HL-60 (cell line): ENCODE data around the gene MT1B.
"Not testable (repeated sequence)": the region's sequence is repeated elsewhere in the genome, so short reads cannot be mapped to it uniquely, and the experiment has no call there.

Source experiments
- DNase-seq, 2 experiments: peaks; one replicate each; pipeline ENCODE4 v3.0.0-alpha.2; 2010 to 2020; ENCODE audit warnings: low read depth in 1 of 2, low spot score in 1 of 2
- H3K27ac ChIP-seq: fragments of 250-450 bp; sonication (Bioruptor Pico); replicated peaks from 2 replicates; pipeline ENCODE4 v1.5.1; 2020; ENCODE audit warnings: mild to moderate bottlenecking, moderate library complexity
- H3K27me3 ChIP-seq: fragments of 250-450 bp; sonication (Bioruptor Pico); 2 replicates; pipeline ENCODE4 v1.5.1; 2021; ENCODE audit warnings: mild to moderate bottlenecking, moderate library complexity; ENCODE audit not compliant: insufficient read depth, poor library complexity, severe bottlenecking
- H3K4me3 ChIP-seq: replicated peaks from 2 replicates; pipeline ENCODE4 v1.5.1; 2011; ENCODE audit warnings: mild to moderate bottlenecking, control low read depth, low read length; ENCODE audit not compliant: insufficient read depth
- CTCF ChIP-seq: IDR thresholded peaks from one replicate; pipeline ENCODE4 v1.5.1; 2011; ENCODE audit warnings: low read length, control low read depth, inconsistent platforms; ENCODE audit not compliant: insufficient read depth
- GABPA ChIP-seq: IDR thresholded peaks from 2 replicates; pipeline ENCODE4 v1.6.1; 2012; ENCODE audit warnings: low read depth
- POLR2AphosphoS5 ChIP-seq: IDR thresholded peaks from 2 replicates; pipeline ENCODE4 v1.6.1; 2012; ENCODE audit warnings: low read depth
- SPI1 ChIP-seq: IDR thresholded peaks from 2 replicates; pipeline ENCODE4 v1.6.1; 2012; ENCODE audit warnings: low read depth, mild to moderate bottlenecking, borderline replicate concordance
- TF ChIP-seq, protein P1 (sequence below): IDR thresholded peaks from 2 replicates; pipeline ENCODE4 v1.6.1; 2012; ENCODE audit warnings: low read depth; ENCODE audit not compliant: insufficient replicate concordance

Gene MT1B

DNA sequence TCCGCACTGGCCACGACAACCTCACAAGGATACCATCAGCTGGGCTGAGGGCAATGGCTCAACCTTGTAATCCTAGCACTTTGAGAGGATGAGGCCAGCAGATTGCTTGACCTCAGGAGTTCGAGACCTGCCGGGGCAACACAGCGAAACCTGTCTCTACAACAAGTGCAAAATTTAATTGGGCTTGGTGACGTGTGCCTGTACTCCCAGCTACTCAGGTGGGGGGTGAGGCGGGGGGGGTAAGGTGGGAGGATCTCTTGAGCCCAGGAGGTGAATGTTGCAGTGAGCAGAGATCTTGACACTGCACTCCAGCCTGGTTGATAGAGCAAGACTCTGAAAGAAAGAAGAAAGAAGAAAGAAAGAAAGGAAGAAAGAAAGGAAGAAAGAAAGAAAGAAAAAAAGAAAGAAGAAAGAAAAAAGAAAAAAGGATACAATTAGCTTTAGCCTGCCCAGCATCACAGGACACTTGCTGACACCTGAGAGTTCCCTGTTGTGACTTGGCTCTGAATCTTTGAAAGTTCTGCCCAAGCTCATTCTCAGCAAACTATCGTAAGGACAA, 31.3 kb upstream of the MT1B start:
- no peak overlapping the region for H3K4me3 ChIP-seq
- no peak for DNase-seq
- no peak overlapping the region for H3K27ac ChIP-seq
- peaks cover 18% of the 10 kb centered on the region for H3K27me3 ChIP-seq
- TF ChIP-seq, protein P1, sequence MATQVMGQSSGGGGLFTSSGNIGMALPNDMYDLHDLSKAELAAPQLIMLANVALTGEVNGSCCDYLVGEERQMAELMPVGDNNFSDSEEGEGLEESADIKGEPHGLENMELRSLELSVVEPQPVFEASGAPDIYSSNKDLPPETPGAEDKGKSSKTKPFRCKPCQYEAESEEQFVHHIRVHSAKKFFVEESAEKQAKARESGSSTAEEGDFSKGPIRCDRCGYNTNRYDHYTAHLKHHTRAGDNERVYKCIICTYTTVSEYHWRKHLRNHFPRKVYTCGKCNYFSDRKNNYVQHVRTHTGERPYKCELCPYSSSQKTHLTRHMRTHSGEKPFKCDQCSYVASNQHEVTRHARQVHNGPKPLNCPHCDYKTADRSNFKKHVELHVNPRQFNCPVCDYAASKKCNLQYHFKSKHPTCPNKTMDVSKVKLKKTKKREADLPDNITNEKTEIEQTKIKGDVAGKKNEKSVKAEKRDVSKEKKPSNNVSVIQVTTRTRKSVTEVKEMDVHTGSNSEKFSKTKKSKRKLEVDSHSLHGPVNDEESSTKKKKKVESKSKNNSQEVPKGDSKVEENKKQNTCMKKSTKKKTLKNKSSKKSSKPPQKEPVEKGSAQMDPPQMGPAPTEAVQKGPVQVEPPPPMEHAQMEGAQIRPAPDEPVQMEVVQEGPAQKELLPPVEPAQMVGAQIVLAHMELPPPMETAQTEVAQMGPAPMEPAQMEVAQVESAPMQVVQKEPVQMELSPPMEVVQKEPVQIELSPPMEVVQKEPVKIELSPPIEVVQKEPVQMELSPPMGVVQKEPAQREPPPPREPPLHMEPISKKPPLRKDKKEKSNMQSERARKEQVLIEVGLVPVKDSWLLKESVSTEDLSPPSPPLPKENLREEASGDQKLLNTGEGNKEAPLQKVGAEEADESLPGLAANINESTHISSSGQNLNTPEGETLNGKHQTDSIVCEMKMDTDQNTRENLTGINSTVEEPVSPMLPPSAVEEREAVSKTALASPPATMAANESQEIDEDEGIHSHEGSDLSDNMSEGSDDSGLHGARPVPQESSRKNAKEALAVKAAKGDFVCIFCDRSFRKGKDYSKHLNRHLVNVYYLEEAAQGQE, result no peak
- TF ChIP-seq POLR2AphosphoS5 (no peak), CTCF (no peak), GABPA (no peak), SPI1 (no peak)

DNA sequence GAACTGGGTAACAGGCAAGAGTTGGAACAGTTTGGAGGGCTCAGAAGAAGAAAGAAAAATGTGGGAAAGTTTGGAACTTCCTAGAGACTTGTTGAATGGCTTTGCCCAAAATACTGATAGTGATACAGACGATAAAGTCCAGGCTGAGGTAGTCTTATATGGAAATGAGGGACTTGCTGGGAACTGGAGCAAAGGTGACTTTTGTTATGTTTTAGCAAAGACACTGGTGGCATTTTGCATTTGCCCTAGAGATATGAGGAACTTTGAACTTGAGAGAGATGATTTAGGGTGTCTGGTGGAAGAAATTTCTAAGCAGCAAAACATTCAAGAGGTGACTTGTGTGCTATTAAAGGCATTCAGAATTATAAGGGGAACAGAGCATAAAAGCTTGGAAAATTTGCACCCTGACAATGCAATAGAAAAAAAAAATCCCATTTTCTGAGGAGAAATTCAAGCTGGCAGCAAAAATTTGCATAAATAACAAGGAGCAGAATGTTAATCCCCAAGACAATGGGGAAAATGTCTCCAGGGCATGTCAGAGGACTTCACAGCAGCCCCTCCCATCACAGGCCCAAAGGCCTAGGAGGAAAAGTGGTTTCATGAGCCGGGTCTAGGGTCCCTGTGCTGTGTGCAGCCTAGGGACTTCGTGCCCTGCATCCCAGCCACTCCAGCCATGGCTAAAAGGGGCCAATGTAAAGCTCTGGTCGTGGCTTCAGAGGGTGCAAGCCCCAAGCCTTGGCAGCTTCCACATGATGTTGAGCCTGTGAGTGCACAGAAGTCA, 29.8 kb upstream of the MT1B start:
- DNase-seq, H3K4me3 ChIP-seq, H3K27ac ChIP-seq: not testable (repeated sequence)
- peaks cover 24% of the 10 kb centered on the region for H3K27me3 ChIP-seq

- H3K27me3 ChIP-seq, result peaks cover 16% of the 10 kb centered on the region
- not testable (repeated sequence) for H3K27ac ChIP-seq, H3K4me3 ChIP-seq, DNase-seq
Observed at GRCh38 chr16:56623184-56623583, 28.5 kb upstream of the MT1B start.

DNA sequence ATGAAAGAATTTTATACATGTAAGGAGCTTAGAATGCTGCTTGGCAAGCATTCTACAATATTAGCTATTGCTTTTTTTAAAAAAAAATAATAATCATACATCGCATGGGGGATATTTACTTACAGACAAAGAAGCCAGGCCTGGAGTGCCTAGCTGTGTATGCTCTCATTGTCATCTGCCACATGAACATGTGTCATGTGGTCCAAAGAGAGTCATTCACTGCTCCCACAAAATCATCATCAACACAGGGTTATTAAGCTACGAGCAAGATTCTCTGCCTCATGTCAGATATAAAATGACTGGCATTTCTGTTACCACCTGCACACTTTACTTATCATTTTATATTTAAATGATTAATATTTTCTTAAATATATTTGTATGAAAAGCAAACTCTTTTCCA, 28.0 kb upstream of the MT1B start:
- Histone ChIP-seq H3K27ac (no peak overlapping the region), H3K27me3 (peaks cover 13% of the 10 kb centered on the region), H3K4me3 (no peak overlapping the region)
- DNase-seq, result no peak
- no peak for TF ChIP-seq CTCF
- no peak for TF ChIP-seq POLR2AphosphoS5
- TF ChIP-seq GABPA, result no peak
- TF ChIP-seq, protein P1, result no peak
- TF ChIP-seq SPI1, result no peak
